Left ventricle myocardium inferior (tissue), 1 donor: Measurements from ENCODE around the gene FOXA1. TPM values are rescaled to one million over a fixed set of nuclear protein-coding genes. Genes with fewer than 3 reads are reported as not detected.

Source experiments
- DNase-seq: peaks from one replicate; pipeline ENCODE4 v3.0.0-alpha.2; 2020
- H3K27ac ChIP-seq: fragments of 200-600 bp; replicated peaks from 2 replicates; pipeline ENCODE4 v1.8.0; 2021
- H3K27me3 ChIP-seq: fragments of 200-600 bp; 2 replicates; pipeline ENCODE4 v1.8.0; 2021; ENCODE audit warnings: low read depth
- H3K36me3 ChIP-seq: fragments of 200-600 bp; 2 replicates; pipeline ENCODE4 v1.8.0; 2021
- H3K4me1 ChIP-seq: fragments of 200-600 bp; 2 replicates; pipeline ENCODE4 v1.8.0; 2021
- H3K4me3 ChIP-seq: fragments of 200-600 bp; 2 replicates; pipeline ENCODE4 v1.8.0; 2021; ENCODE audit warnings: mild to moderate bottlenecking, moderate library complexity
- H3K9me3 ChIP-seq: fragments of 200-600 bp; replicated peaks from 2 replicates; pipeline ENCODE4 v1.8.0; 2021
- CTCF ChIP-seq: fragments of 200-600 bp; IDR thresholded peaks from 2 replicates; pipeline ENCODE4 v1.8.0; 2021; ENCODE audit warnings: antibody characterized with exemption, mild to moderate bottlenecking, borderline replicate concordance
- intact Hi-C: fragments of 100-400 bp; cut with micrococcal nuclease; formaldehyde crosslinking; loops from one replicate; pipeline ENCODE4 v1.11.0; 2022
- total RNA-seq: library from RNA; stranded (reverse); fragmentation: NEBNext Ultra II Directional; extraction: Animal tissue kit (Norgen Biotek cat#: 25700); gene quantifications from one replicate; pipeline ENCODE4 v1.2.1, GENCODE V29; 2021
- donor health status: DM: no; HTN: yes; CAD: no; lungs with severe emphysema.

The FOXA1 gene
- total RNA-seq, 1 donor from 2014 or later = not detected

GRCh38 chr14:37597914-37598746 lies 3.1 kb upstream of the FOXA1 start:
- TF ChIP-seq CTCF = no peak
- intact Hi-C loops = no loop called here
- no peaks in the 10 kb centered on the region for H3K9me3 ChIP-seq
- H3K36me3 ChIP-seq = no peaks in the 10 kb centered on the region
- H3K27ac ChIP-seq = no peak overlapping the region
- H3K4me1 ChIP-seq = peaks cover 49% of the 10 kb centered on the region
- H3K4me3 ChIP-seq = peak overlapping the region; percentile 43
- peaks cover 100% of the 10 kb centered on the region for H3K27me3 ChIP-seq
- no peak for DNase-seq

DNA sequence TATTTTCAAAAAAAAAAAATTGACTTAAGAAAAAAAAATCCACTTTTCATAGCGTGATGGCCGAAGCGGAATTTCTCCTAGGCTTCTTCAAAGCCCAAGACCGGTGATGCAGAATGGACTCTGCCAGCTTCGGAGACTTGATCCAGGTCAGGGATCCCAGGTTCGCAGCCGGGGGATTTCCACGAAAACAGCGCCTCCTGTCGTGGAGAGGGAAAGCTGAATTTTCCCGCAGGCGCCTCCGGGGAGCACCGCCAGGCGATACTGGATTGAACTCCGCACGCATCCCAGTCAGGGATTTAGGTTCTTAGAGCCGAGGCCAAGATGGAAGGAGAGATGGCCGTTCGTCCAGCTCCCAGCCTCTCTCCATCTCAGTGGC lies 2.5 kb upstream of the FOXA1 start:
- TF ChIP-seq CTCF = no peak
- Histone ChIP-seq H3K4me1 (peaks cover 49% of the 10 kb centered on the region), H3K4me3 (no peak overlapping the region), H3K36me3 (no peaks in the 10 kb centered on the region), H3K9me3 (no peaks in the 10 kb centered on the region), H3K27me3 (peaks cover 100% of the 10 kb centered on the region), H3K27ac (no peak overlapping the region)
- intact Hi-C loops = no loop called here
- DNase-seq = no peak

DNA sequence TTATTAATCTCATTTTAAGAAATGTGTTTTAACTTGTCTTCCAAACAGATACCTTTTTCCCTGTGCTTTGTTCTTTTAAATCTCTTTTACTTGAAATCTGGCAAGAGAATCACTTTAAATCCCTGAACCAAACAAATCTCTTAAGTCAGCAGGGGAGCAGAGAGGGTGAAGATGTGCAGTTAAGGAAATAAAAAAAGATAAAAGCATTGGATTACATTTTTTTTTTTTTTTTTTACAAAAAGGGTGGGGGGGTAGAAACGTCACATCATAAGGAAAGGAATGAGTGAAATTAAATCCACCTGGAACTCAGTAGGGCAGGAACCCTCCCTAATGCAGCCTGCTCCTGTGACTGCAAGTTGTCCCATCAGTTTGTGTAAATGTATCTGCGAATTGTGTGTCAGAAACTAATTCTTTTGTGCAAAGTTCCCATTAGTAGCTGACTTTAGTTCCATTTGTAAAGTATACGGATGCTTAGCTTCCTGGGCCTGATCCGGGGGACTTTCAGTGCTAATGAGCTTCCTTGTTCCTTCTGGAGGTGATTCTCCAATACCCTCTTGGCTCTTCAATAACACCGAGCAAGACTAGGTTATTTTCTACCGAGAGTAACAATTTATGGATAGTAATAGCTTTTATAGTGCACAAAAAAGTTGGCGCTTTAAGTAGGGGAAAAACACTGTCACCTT lies 1.9 kb upstream of the FOXA1 start:
- DNase-seq = no peak
- H3K36me3 ChIP-seq = no peaks in the 10 kb centered on the region

DNA sequence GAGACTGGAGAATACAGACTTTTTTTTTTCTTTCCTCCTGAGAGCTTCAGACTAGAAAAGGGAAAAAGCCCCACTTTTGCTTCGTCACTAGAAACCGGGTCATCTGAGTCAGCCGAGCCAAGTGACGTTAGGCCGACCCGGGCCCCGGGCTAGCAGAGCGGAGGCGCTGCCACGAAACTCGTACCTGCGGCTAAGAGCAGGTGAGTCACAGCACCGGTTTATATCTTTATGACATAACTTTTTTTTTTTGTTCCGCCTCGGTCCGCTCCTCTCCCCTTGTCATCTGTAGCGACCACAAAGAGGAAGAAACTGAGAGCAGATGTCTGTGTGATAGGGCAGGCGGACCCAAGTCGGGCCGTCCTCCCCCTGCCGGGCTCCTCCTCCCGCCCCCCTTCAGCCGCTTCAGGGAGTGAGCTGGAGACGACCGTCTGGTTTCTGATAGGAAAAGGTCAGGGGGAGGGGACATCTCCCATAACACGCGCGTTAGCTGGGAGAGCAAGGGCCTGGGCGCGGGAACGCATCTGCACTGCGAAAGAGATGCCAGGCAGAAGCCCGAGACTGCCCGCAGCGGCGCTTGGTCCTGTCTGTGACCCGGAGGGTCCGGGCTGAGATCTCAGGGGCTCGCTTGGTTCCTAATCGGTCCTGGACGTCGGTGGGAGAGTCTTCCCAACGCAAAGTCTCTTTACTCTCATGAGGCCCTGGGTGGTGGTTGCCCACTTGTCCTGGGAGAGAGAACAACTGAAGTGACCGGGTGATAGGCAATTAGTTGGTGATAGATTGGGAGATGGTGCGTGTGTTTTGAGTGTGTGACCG lies 966 bp upstream of the FOXA1 start:
- DNase-seq = no peak
- peak overlapping the region; percentile 59 for H3K4me3 ChIP-seq
- peaks cover 100% of the 10 kb centered on the region for H3K27me3 ChIP-seq
- no peaks in the 10 kb centered on the region for H3K36me3 ChIP-seq
- peaks cover 57% of the 10 kb centered on the region for H3K4me1 ChIP-seq
- no peak overlapping the region for H3K27ac ChIP-seq
- TF ChIP-seq CTCF = no peak
- no peaks in the 10 kb centered on the region for H3K9me3 ChIP-seq
- intact Hi-C loops = no loop called here

More for the DNA sequence above, 1.9 kb upstream of the FOXA1 start:
- Histone ChIP-seq H3K27ac (no peak overlapping the region), H3K4me1 (peaks cover 49% of the 10 kb centered on the region), H3K27me3 (peaks cover 100% of the 10 kb centered on the region), H3K9me3 (no peaks in the 10 kb centered on the region), H3K4me3 (no peak overlapping the region)
- no peak for TF ChIP-seq CTCF
- intact Hi-C loops = no loop called here

GRCh38 chr14:37594238-37594970 lies 645 bp downstream of the FOXA1 start:
- intact Hi-C loops = no loop called here
- Histone ChIP-seq H3K27me3 (peaks cover 100% of the 10 kb centered on the region), H3K27ac (no peak overlapping the region), H3K9me3 (no peaks in the 10 kb centered on the region), H3K4me1 (peaks cover 49% of the 10 kb centered on the region), H3K36me3 (no peaks in the 10 kb centered on the region), H3K4me3 (peak overlapping the region; percentile 59)
- TF ChIP-seq CTCF = peak; percentile 55
- no peak for DNase-seq
